HEK293 (cell line): ENCODE measurements around the gene PPFIA3.

Source experiments
- CTCF ChIA-PET: fragments of 350-600 bp; formaldehyde crosslinking; extraction: SDS; loops from one replicate; lab custom pipeline; 2021; ENCODE audit warnings: antibody characterized with exemption; lab: Yijun Ruan, JAX
- POLR2A ChIA-PET: fragments of 300-600 bp; formaldehyde crosslinking; extraction: SDS; loops from one replicate; lab custom pipeline; 2020; ENCODE audit warnings: antibody characterized with exemption, inconsistent platforms; lab: Yijun Ruan, JAX
- H3K27ac ChIP-seq: fragments of 200-500 bp; sonication (Bioruptor generic); 2 replicates; pipeline ENCODE4 v1.5.1; 2014; ENCODE audit warnings: low read depth, low read length, control low read depth, inconsistent platforms; ENCODE audit errors: extremely low read depth
- H3K36me3 ChIP-seq, 2 experiments: fragments of 200-500 bp in 1 of 2; sonication (Bioruptor generic) in 1 of 2; 1 replicate in 1 of 2; 2 replicates in 1 of 2; pipeline ENCODE4 v1.5.1; 2014 to 2017; ENCODE audit warnings: inconsistent platforms in 2 of 2, low read length in 2 of 2; ENCODE audit not compliant: control insufficient read depth in 2 of 2, insufficient read depth in 1 of 2
- H3K4me1 ChIP-seq: fragments of 200-500 bp; sonication (Bioruptor generic); 2 replicates; pipeline ENCODE4 v1.5.1; 2014; ENCODE audit warnings: mild to moderate bottlenecking, low read length, inconsistent platforms; ENCODE audit not compliant: control insufficient read depth, insufficient read depth
- H3K4me3 ChIP-seq: 2 replicates; pipeline ENCODE4 v1.5.1; 2011; ENCODE audit warnings: low read depth, mild to moderate bottlenecking, control low read depth, low read length, moderate library complexity
- H3K9me3 ChIP-seq: fragments of 200-500 bp; sonication (Bioruptor generic); 2 replicates; pipeline ENCODE4 v1.5.1; 2014; ENCODE audit warnings: low read depth, low read length, inconsistent platforms; ENCODE audit not compliant: control insufficient read depth, insufficient read depth
- AEBP2 ChIP-seq: fragments of 450-650 bp; formaldehyde crosslinking; IDR thresholded peaks from 2 replicates; pipeline ENCODE4 v1.5.1; 2016; ENCODE audit warnings: missing biosample characterization, missing genetic modification characterization, borderline replicate concordance
- GLI2 ChIP-seq: fragments of 450-650 bp; formaldehyde crosslinking; IDR thresholded peaks from 2 replicates; pipeline ENCODE4; 2017; ENCODE audit warnings: missing biosample characterization, missing genetic modification characterization, low read depth, borderline replicate concordance
- GLIS1 ChIP-seq: fragments of 450-650 bp; formaldehyde crosslinking; IDR thresholded peaks from 2 replicates; pipeline ENCODE4 v1.5.1; 2016; ENCODE audit warnings: missing biosample characterization, missing genetic modification characterization
- OSR2 ChIP-seq: fragments of 450-650 bp; formaldehyde crosslinking; IDR thresholded peaks from 2 replicates; pipeline ENCODE4 v1.5.1; 2016; ENCODE audit warnings: missing biosample characterization, missing genetic modification characterization
- TCF7L2 ChIP-seq: IDR thresholded peaks from 2 replicates; pipeline ENCODE4 v1.6.1; 2011; ENCODE audit warnings: low read depth, mild to moderate bottlenecking, inconsistent platforms, low read length, moderate library complexity, borderline replicate concordance
- ZBTB20 ChIP-seq: fragments of 450-650 bp; formaldehyde crosslinking; IDR thresholded peaks from 2 replicates; pipeline ENCODE4 v1.5.1; 2016; ENCODE audit warnings: missing biosample characterization, missing genetic modification characterization
- ZBTB6 ChIP-seq: fragments of 450-650 bp; formaldehyde crosslinking; IDR thresholded peaks from 2 replicates; pipeline ENCODE4 v1.5.1; 2017; ENCODE audit warnings: missing biosample characterization, missing genetic modification characterization
- ZFP37 ChIP-seq: fragments of 450-650 bp; formaldehyde crosslinking; IDR thresholded peaks from 2 replicates; pipeline ENCODE4 v1.5.1; 2016; ENCODE audit warnings: missing biosample characterization, missing genetic modification characterization
- ZIC2 ChIP-seq: fragments of 450-650 bp; formaldehyde crosslinking; IDR thresholded peaks from 2 replicates; pipeline ENCODE4 v1.5.1; 2016; ENCODE audit warnings: missing biosample characterization, missing genetic modification characterization
- ZNF121 ChIP-seq: fragments of 450-650 bp; formaldehyde crosslinking; IDR thresholded peaks from 2 replicates; pipeline ENCODE4 v1.5.1; 2016; ENCODE audit warnings: missing biosample characterization, missing genetic modification characterization
- ZNF157 ChIP-seq: fragments of 450-650 bp; formaldehyde crosslinking; IDR thresholded peaks from 2 replicates; pipeline ENCODE4 v1.5.1; 2016; ENCODE audit warnings: missing biosample characterization, missing genetic modification characterization
- ZNF23 ChIP-seq: fragments of 450-650 bp; formaldehyde crosslinking; IDR thresholded peaks from 2 replicates; pipeline ENCODE4 v1.5.1; 2016; ENCODE audit warnings: missing biosample characterization, missing genetic modification characterization, borderline replicate concordance
- ZNF248 ChIP-seq: fragments of 450-650 bp; formaldehyde crosslinking; IDR thresholded peaks from 2 replicates; pipeline ENCODE4 v1.5.1; 2017; ENCODE audit warnings: missing biosample characterization, missing genetic modification characterization
- ZNF266 ChIP-seq: fragments of 450-650 bp; formaldehyde crosslinking; IDR thresholded peaks from 2 replicates; pipeline ENCODE4 v1.5.1; 2016; ENCODE audit warnings: missing biosample characterization, missing genetic modification characterization, low read depth
- ZNF324 ChIP-seq: fragments of 450-650 bp; formaldehyde crosslinking; IDR thresholded peaks from 2 replicates; pipeline ENCODE4 v1.5.1; 2016; ENCODE audit warnings: missing biosample characterization, missing genetic modification characterization
- ZNF335 ChIP-seq: fragments of 450-650 bp; formaldehyde crosslinking; conservative IDR thresholded peaks from 2 replicates; pipeline ENCODE4 v1.5.1; 2016; ENCODE audit warnings: missing biosample characterization, missing genetic modification characterization
- ZNF394 ChIP-seq: fragments of 450-650 bp; formaldehyde crosslinking; IDR thresholded peaks from 2 replicates; pipeline ENCODE4 v1.5.1; 2016; ENCODE audit warnings: missing biosample characterization, missing genetic modification characterization, mild to moderate bottlenecking, moderate library complexity, borderline replicate concordance
- ZNF548 ChIP-seq: fragments of 450-650 bp; formaldehyde crosslinking; IDR thresholded peaks from 2 replicates; pipeline ENCODE4 v1.5.1; 2016; ENCODE audit warnings: missing biosample characterization, missing genetic modification characterization
- ZNF580 ChIP-seq: fragments of 450-650 bp; formaldehyde crosslinking; IDR thresholded peaks from 2 replicates; pipeline ENCODE4 v1.5.1; 2016; ENCODE audit warnings: missing biosample characterization, missing genetic modification characterization
- ZNF610 ChIP-seq: fragments of 450-650 bp; formaldehyde crosslinking; IDR thresholded peaks from 2 replicates; pipeline ENCODE4 v1.5.1; 2016; ENCODE audit warnings: missing biosample characterization, missing genetic modification characterization, borderline replicate concordance
- ZNF624 ChIP-seq: fragments of 450-650 bp; formaldehyde crosslinking; IDR thresholded peaks from 2 replicates; pipeline ENCODE4 v1.5.1; 2017; ENCODE audit warnings: missing biosample characterization, missing genetic modification characterization
- ZNF664 ChIP-seq: fragments of 450-650 bp; formaldehyde crosslinking; IDR thresholded peaks from 2 replicates; pipeline ENCODE4 v1.5.1; 2016; ENCODE audit warnings: missing biosample characterization, missing genetic modification characterization
- ZNF701 ChIP-seq: fragments of 450-650 bp; formaldehyde crosslinking; IDR thresholded peaks from 2 replicates; pipeline ENCODE4 v1.5.1; 2016; ENCODE audit warnings: missing biosample characterization, missing genetic modification characterization
- ZNF777 ChIP-seq: fragments of 450-650 bp; formaldehyde crosslinking; IDR thresholded peaks from 2 replicates; pipeline ENCODE4 v1.5.1; 2017; ENCODE audit warnings: missing biosample characterization, missing genetic modification characterization, borderline replicate concordance
- ZNF791 ChIP-seq: fragments of 450-650 bp; formaldehyde crosslinking; IDR thresholded peaks from 2 replicates; pipeline ENCODE4 v1.5.1; 2016; ENCODE audit warnings: missing biosample characterization, missing genetic modification characterization
- ZNF837 ChIP-seq: fragments of 450-650 bp; formaldehyde crosslinking; IDR thresholded peaks from 2 replicates; pipeline ENCODE4 v1.5.1; 2016; ENCODE audit warnings: missing biosample characterization, missing genetic modification characterization
- ZSCAN16 ChIP-seq: fragments of 450-650 bp; formaldehyde crosslinking; IDR thresholded peaks from 2 replicates; pipeline ENCODE4 v1.5.1; 2016; ENCODE audit warnings: missing biosample characterization, missing genetic modification characterization
- ZSCAN4 ChIP-seq: fragments of 450-650 bp; formaldehyde crosslinking; IDR thresholded peaks from 2 replicates; pipeline ENCODE4 v1.5.1; 2017; ENCODE audit warnings: missing biosample characterization, missing genetic modification characterization
- TF ChIP-seq, protein P1 (sequence below): fragments of 450-650 bp; formaldehyde crosslinking; IDR thresholded peaks from 2 replicates; pipeline ENCODE4 v1.5.1; 2016; ENCODE audit warnings: missing biosample characterization, missing genetic modification characterization
- TF ChIP-seq, protein P2 (sequence below): fragments of 450-650 bp; formaldehyde crosslinking; IDR thresholded peaks from 2 replicates; pipeline ENCODE4 v1.5.1; 2016; ENCODE audit warnings: missing biosample characterization, missing genetic modification characterization

PPFIA3 gene

GRCh38 chr19:49118565-49119410 is 556 bp upstream of the PPFIA3 start, which contains the start of gene C19orf73 (continued):
- TF ChIP-seq ZNF121 (tag by site-specific recombination) (no peak), ZNF23 (tag by site-specific recombination) (peak; percentile 41; the same call in 1 of the 2 replicates), ZNF624 (no peak), ZFP37 (tag by site-specific recombination) (peak; percentile 78; the same call in 1 of the 2 replicates), ZNF266 (no peak), ZNF610 (tag by site-specific recombination) (peak; percentile 85), ZBTB6 (tag by site-specific recombination) (peak; percentile 52; the same call in 1 of the 2 replicates), GLI2 (tag by site-specific recombination) (no peak), ZNF664 (tag by site-specific recombination) (no peak; the same call in 1 of the 2 replicates), AEBP2 (tag by site-specific recombination) (no peak), ZNF248 (no peak), ZNF701 (tag by site-specific recombination) (no peak), ZNF791 (tag by site-specific recombination) (no peak), ZNF324 (tag by site-specific recombination) (peak; percentile 93), OSR2 (tag by site-specific recombination) (peak; percentile 54), ZNF580 (tag by site-specific recombination) (peak; percentile 85), ZNF777 (tag by site-specific recombination) (no peak; the same call in 1 of the 2 replicates), GLIS1 (tag by site-specific recombination) (peak; percentile 61; the same call in 1 of the 2 replicates), ZNF157 (no peak), ZSCAN16 (tag by site-specific recombination) (no peak)
- TF ChIP-seq, protein P1, sequence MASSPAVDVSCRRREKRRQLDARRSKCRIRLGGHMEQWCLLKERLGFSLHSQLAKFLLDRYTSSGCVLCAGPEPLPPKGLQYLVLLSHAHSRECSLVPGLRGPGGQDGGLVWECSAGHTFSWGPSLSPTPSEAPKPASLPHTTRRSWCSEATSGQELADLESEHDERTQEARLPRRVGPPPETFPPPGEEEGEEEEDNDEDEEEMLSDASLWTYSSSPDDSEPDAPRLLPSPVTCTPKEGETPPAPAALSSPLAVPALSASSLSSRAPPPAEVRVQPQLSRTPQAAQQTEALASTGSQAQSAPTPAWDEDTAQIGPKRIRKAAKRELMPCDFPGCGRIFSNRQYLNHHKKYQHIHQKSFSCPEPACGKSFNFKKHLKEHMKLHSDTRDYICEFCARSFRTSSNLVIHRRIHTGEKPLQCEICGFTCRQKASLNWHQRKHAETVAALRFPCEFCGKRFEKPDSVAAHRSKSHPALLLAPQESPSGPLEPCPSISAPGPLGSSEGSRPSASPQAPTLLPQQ (tag by site-specific recombination): peak; percentile 98

DNA sequence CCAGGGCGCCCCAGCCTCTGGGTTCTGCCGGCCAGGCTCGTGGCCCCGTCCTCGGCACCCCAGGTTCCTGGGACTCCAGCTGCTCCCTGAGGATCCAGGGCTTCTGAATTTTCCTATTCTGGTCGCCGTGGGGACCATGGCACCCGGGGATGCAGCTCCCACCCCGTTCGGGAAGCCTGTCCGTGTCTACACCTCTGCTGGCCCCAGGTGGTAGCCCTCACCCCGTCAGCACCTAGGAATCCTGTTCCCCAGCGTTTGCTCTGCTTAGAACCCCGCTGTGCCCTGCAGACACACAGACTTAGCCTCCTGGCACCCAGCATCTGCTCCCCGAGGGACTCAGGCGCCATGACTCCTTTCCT is 960 bp downstream of the PPFIA3 start:
- H3K4me1 ChIP-seq: peaks cover 5% of the 10 kb centered on the region; the same call in 1 of the 2 replicates
- CTCF ChIA-PET: interaction anchor here (0.7 to 2.9 kb wide), 5 partner anchors 23 to 181 kb away, joined by 4 to 15 read pairs (median 10); no protein-coding TSS in a partner anchor
- H3K36me3 ChIP-seq: peaks cover 0 to 9% of the 10 kb centered on the region in 2 experiments; a peak in 2 of 3 replicates
- H3K4me3 ChIP-seq: no peak overlapping the region
- H3K9me3 ChIP-seq: no peaks in the 10 kb centered on the region
- POLR2A ChIA-PET: interaction anchor here (0.8 to 1.6 kb wide), 5 partner anchors 8 to 30 kb away, joined by 3 to 8 read pairs (median 6); no protein-coding TSS in a partner anchor
- no peak overlapping the region for H3K27ac ChIP-seq
- no peak for TF ChIP-seq ZNF548
- no peak for TF ChIP-seq ZNF837 (tag by site-specific recombination)
- no peak for TF ChIP-seq ZSCAN4 (tag by site-specific recombination)
- TF ChIP-seq TCF7L2: no peak
- TF ChIP-seq ZIC2 (tag by site-specific recombination): peak; percentile 47
- TF ChIP-seq, protein P2, sequence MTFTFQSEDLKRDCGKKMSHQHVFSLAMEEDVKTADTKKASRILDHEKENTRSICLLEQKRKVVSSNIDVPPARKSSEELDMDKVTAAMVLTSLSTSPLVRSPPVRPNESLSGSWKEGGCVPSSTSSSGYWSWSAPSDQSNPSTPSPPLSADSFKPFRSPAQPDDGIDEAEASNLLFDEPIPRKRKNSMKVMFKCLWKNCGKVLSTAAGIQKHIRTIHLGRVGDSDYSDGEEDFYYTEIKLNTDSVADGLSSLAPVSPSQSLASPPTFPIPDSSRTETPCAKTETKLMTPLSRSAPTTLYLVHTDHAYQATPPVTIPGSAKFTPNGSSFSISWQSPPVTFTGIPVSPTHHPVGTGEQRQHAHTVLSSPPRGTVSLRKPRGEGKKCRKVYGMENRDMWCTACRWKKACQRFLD (tag by site-specific recombination): no peak
- TF ChIP-seq ZBTB20 (tag by site-specific recombination): peak; percentile 8; the same call in 1 of the 2 replicates
- no peak for TF ChIP-seq ZNF394 (tag by site-specific recombination)
- no peak for TF ChIP-seq ZNF157
- TF ChIP-seq ZNF335: no peak
